SK-N-DZ (cell line): ENCODE results near the gene PDGFRB.

ENCODE experiments used
- DNase-seq: peaks from one replicate; pipeline ENCODE4 v3.0.0-alpha.2; 2015; ENCODE audit warnings: low spot score

PDGFRB gene

DNA sequence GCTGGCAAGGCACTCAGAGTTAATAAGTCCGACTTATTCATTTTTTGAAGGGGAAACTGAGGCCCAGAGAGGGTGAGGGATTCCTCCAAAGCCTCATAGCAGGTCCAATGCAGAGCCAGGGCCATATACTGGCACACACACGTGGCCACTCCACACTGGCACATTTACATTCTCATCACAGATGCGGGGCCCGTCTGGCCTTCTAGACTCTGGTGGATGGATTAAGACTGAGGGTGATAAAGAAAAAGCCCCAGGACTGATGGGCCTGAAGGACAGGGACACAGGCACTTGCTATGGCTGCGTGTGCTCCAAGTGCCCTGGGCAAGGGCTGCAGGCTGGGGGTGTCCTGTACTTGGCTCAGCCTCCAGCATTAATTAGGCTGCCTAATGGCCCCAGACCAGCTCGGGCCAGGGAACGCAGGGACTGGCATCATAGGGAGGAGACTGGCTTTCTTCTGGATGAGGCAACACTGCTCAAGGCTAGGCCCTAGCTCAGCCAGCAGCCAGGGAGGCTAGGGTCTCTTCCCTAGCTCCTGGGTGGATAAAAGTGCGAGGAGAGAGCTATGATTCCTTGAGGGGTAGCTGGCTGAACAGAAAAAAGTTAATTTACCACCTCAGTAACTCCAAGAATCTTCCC lies 40.8 kb downstream of the PDGFRB start:
- DNase-seq = no peak

DNA sequence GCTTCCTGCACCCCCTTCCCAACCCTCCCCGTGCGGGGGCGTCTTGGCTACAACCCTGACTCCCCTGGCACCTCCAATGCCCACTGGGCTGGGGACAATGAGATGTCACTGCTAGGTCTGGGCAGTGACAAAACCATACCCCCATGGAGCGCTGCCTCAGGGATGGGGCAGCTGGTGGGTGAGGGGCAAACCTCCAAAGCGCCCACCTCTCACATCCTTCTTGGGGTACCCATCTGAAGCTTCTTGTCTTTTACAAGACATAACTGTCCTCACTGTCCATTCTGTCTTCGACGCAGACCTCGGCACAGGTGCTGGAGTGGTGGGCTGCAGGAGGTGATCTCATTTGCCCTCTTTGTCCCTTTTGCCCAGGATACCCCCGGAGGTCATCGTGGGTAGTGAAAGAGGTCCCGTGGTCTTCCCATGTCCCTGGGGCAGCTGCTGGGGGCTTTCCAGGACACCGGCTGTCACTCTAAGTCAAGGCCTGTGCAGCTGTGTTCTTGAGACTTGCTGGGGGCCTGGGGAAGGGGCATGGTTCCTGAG lies 41.5 kb downstream of the PDGFRB start:
- DNase-seq = no peak

DNA sequence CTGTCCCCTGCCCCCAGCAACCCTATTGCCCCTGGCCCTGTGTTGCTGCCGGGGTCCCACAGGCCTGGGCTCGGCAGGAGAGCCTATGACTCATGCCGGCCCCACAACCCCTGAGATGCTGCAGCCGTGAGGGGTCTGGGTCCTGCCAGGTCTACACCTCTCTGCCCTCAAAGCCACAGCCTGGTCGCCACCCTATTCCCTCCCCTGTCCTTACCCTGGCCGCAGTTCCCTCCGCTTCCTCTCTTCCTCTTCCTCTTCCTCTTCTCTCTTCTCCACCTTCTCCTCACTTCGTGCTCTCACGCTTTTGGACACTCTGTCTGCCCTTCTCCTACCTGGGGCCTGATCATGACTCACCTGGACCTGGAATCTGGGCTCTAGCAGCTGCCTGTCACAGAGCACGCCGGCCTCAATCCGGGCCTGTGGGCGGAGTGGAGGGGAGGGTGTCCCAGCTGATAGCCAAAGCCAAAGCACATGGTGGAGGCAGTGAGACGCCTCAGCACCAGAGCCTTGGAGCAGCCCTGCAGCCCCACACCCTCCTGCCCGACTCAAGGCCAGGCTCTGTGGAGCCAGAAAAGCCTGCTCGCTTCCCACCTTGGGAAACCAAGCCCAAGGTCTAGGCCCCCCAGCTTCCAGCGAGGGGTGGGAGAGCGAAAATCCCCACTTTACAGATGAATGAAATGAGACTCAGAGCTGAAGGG lies 42.4 kb downstream of the PDGFRB start:
- DNase-seq = no peak

DNA sequence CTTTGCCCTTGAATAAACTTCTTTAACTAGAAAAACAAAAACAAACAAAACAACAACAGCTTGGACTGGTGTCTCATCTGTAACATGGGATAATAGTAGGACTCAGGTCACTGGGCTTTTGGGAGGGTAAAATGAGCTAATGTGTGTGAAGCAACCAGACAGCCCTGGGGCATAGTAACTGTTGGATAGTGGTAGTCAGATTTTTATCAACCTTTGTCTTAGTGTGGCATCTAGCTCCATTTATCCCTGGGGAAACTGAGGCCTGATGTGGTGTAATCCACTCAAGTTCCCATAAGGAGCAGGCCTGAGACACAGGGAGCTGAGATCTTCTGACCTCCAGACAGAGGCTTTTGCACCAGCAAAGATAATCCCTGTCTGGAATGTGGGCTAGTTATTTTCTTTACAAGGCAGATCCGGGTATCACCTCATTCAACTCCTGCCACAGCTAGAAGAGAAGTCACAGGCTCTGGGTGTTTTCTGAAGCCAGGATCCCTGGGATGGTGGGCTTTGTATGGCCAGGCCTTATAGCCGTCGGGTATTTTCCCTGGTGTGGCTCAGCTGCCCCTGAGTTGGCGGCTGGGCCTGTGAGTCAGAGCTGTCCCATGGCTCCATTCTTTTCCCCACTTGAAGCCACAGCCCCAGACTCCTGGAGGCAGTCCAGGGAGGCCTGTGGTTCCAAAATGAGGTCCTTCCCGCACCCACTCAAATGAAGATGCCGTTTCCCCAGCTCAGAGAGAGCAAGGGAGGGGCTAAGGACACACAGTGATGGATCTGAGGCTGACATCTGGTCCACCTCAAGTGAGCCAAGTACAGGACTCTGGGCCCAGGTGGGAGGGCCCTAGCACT lies 43.2 kb downstream of the PDGFRB start:
- no peak for DNase-seq

GRCh38 chr5:150111122-150111521 lies 44.5 kb downstream of the PDGFRB start:
- DNase-seq = no peak

GRCh38 chr5:150109921-150110320 lies 45.7 kb downstream of the PDGFRB start:
- no peak for DNase-seq

- no peak for DNase-seq
These were observed 46.7 kb downstream of the PDGFRB start for GRCh38 chr5:150108711-150109514.

DNA sequence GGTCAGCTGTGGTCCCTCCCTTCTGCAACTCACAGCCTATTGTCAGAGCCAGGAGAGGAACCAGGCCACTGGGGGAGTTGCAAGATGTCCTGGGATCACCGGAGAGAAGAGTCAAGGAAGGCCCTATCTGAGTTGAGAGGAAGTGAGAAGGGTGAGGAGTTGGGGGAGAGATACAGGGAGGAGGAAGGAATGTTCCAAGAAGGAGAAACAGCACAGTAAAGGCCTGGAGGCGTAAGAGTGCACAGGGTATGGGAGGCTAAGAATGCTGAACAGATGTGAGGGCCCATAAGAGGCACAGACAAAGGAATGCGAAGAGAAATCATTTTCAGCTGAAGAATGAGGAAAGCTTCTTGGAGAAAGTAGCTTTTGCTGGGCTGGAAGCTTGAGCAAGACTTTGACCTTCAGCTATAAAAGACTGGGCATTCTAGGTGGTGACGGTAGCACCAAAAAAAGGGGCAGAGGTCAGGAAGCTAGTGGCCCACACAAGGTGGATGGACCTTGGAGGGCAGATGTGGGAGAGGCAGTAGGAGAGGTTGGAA lies 47.7 kb downstream of the PDGFRB start:
- DNase-seq = no peak

DNA sequence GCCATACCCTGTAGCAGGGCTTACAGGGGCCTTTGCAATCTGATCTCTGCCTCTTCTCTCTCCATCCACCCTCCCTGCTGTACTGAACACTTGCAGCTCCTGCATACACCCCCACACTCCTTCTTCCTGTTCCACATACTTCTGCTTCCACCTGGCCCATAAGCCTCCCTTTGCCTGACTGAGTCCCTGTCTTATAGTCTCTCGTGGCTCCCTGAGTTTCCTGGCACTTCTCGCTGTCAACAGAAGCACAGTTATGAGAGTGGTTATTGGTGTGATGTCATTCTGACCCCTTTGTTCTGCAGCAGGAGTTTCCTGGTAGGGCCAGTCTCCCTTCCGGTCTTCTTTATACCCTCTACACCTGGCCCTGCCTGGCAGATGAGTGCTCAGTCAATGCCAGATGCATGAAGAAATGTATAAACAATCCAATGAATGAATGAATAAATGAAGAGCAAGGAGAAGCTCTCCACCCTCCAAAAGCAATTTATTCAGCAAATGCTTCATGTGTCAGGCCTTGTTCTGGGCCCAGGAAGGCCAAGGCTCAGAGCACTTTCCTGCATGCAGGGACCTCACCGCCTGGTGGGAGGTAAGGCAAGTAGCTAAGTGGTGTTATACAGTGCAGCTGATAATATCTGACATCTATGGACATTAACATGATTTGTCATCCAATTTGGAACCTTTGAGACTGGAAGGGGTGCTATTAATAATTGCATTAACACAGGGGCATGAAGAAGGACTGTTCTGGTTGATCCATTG lies 48.8 kb downstream of the PDGFRB start:
- DNase-seq = no peak

GRCh38 chr5:150105928-150106615 lies 49.6 kb downstream of the PDGFRB start:
- DNase-seq = no peak

DNA sequence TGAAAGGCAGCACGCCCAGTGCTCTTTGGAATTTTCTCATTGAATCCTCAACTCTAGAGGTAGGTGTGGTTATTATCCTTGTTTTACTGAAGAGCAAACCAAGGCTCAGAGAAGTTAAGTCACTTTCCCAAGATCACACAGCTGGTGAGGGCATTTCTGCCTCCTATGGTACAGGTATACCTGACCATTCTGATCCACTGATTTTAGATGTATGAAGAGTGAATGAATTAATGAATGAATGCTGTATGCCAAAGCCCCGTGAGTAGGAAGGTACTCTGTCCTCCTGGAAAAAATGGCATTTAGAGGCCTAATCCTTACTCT lies 51.1 kb downstream of the PDGFRB start:
- DNase-seq = no peak

GRCh38 chr5:150103678-150104549 lies 51.7 kb downstream of the PDGFRB start:
- no peak for DNase-seq

DNA sequence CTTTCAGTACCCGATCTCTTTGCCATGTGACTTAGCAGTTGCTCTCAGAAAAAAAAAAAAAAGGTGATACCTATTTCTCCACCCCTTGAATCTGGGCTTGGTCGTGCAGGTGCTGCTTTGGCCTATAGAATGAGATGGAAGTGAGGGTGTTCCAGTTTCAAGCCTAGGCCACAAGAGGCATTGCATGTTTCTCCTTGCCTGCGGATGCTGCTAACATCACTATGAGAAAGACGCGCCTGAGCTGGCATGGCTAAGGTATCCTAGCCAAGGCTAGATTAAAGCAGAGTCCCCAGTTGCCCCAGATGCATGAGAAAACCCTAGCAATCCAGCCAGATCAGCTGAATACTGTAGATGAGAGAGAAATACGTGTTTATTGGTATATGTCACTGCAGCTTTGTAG lies 54.6 kb downstream of the PDGFRB start:
- DNase-seq = no peak

- DNase-seq = no peak
These were observed 58.5 kb downstream of the PDGFRB start for GRCh38 chr5:150097152-150097551.

- DNase-seq = no peak
These were observed 63.4 kb downstream of the PDGFRB start for GRCh38 chr5:150092159-150092787.

GRCh38 chr5:150085950-150086715 lies 69.5 kb downstream of the PDGFRB start, which contains the start of gene CSF1R:
Gene CSF1R (minus strand): TSS chr5:150086554. CDS start chr5:150086427, 127 bp downstream.
- no peak for DNase-seq

- no peak for DNase-seq
These were observed 70.3 kb downstream of the PDGFRB start for GRCh38 chr5:150085191-150085912.
